ENCODE measurements around the gene NOS3.

DNA sequence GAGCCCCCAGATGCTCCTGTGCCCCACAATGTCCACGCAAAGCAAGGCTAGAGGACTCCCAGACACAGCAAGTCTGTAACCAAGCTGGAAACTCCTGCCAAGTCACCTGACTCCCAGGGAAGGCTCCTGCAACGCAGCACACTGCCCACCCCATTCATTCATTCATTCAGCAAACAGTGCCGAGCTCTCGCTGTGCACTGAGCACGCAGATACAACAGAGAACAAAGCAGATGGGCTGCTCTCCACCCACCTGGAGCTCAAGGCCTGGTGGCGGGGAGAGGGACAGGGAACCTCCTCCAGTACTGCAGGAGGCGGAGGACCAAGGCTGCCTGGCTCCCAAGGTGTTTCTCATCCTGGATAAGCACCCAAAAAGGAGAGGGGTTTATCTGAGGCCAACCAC is 21.3 kb upstream of the NOS3 start:
- TF ChIP-seq CTCF (conservative IDR thresholded peaks at IDR 0.05) = no peak
- TF ChIP-seq EZH2 (IDR thresholded peaks at IDR 0.05; ENCODE audit: low read depth) = no peak

All from PC-9 (cell line).